Kidney (tissue), 14 donors: ENCODE results near the gene NR6A1. TPM values are rescaled to one million over a fixed set of nuclear protein-coding genes. Genes with fewer than 3 reads are reported as not detected.

ENCODE experiments used
- DNase-seq, 5 donors: peaks; one replicate each; pipeline ENCODE4 v3.0.0-alpha.2; 2013 to 2020
- FAIRE-seq: peaks from 2 replicates; lab custom pipeline; 2012; peaks lifted over from hg19 to GRCh38; lab: Jason Lieb, UNC
- H3K27ac ChIP-seq, 2 donors: one replicate each; pipeline ENCODE4 v1.7.0; 2013; ENCODE audit warnings: low read depth in 2 of 2, low read length in 2 of 2, inconsistent platforms in 1 of 2
- H3K27me3 ChIP-seq: one replicate; pipeline ENCODE4 v1.7.1; 2013; ENCODE audit warnings: low read length, inconsistent platforms; ENCODE audit not compliant: control insufficient read depth, insufficient read depth
- H3K36me3 ChIP-seq, 3 donors: one replicate each; pipeline versions ENCODE4 v1.7.0 to v1.7.1; 2013; ENCODE audit warnings: low read length in 3 of 3, control low read depth in 1 of 3, inconsistent platforms in 1 of 3; ENCODE audit not compliant: insufficient read depth in 3 of 3, control insufficient read depth in 2 of 3
- H3K4me1 ChIP-seq, 3 donors: one replicate each; pipeline versions ENCODE4 v1.7.0 to v1.7.1; 2013; ENCODE audit warnings: low read length in 3 of 3, inconsistent platforms in 1 of 3, low read depth in 1 of 3; ENCODE audit not compliant: control insufficient read depth in 2 of 3, insufficient read depth in 2 of 3
- H3K4me3 ChIP-seq, 3 donors: one replicate each; pipeline versions ENCODE4 v1.7.0 to v1.8.1; 2013; ENCODE audit warnings: low read length in 3 of 3, control low read depth in 1 of 3, inconsistent platforms in 1 of 3
- H3K9ac ChIP-seq, 3 donors: one replicate each; pipeline versions ENCODE4 v1.7.0 to v1.7.1; 2013; ENCODE audit warnings: low read length in 3 of 3, control low read depth in 1 of 3, inconsistent platforms in 1 of 3
- H3K9me3 ChIP-seq, 3 donors: one replicate each; pipeline versions ENCODE4 v1.7.0 to v1.7.1; 2013; ENCODE audit warnings: low read length in 3 of 3, control low read depth in 1 of 3, inconsistent platforms in 1 of 3; ENCODE audit not compliant: control insufficient read depth in 2 of 3, insufficient read depth in 1 of 3
- intact Hi-C: fragments of 100-400 bp; cut with DNase I; formaldehyde crosslinking; loops from one replicate; pipeline ENCODE4 v1.11.1; 2022
- polyA plus RNA-seq: library from polyadenylated mRNA; stranded (reverse); fragments of 350-450 nt; fragmentation: Illumina TruSeq; extraction: RNeasy Lipid Tissue Mini Kit (QIAGEN cat#74804); gene quantifications from one replicate; pipeline ENCODE4 v1.2.3, GENCODE V29; 2014; ENCODE audit warnings: low read depth, low replicate concordance; ENCODE audit not compliant: insufficient read depth
- total RNA-seq: library from RNA; stranded (reverse); fragmentation: NEBNext Ultra II Directional; extraction: Animal tissue kit (Norgen Biotek cat#: 25700); gene quantifications from one replicate; pipeline ENCODE4 v1.2.1, GENCODE V29; 2021
- TF ChIP-seq, protein P1 (sequence below): IDR thresholded peaks from 3 replicates; pipeline ENCODE4 v1.5.1; 2012; ENCODE audit warnings: mild to moderate bottlenecking, moderate library complexity, borderline replicate concordance; ENCODE audit not compliant: insufficient read depth; ENCODE audit errors: extremely low read depth
- donor health status: control.
- donor health status: control.
- donor health status: control.
- donor health status: control.
- donor health status: control.
- donor health status: DM: yes; HTN: yes; CAD: no.
- donor health status: Normal renal cell carcinoma (clear cell type).

Gene NR6A1
- total and polyA plus RNA-seq, 2 donors from 2014 or later: 1.2 to 3.5 TPM

DNA sequence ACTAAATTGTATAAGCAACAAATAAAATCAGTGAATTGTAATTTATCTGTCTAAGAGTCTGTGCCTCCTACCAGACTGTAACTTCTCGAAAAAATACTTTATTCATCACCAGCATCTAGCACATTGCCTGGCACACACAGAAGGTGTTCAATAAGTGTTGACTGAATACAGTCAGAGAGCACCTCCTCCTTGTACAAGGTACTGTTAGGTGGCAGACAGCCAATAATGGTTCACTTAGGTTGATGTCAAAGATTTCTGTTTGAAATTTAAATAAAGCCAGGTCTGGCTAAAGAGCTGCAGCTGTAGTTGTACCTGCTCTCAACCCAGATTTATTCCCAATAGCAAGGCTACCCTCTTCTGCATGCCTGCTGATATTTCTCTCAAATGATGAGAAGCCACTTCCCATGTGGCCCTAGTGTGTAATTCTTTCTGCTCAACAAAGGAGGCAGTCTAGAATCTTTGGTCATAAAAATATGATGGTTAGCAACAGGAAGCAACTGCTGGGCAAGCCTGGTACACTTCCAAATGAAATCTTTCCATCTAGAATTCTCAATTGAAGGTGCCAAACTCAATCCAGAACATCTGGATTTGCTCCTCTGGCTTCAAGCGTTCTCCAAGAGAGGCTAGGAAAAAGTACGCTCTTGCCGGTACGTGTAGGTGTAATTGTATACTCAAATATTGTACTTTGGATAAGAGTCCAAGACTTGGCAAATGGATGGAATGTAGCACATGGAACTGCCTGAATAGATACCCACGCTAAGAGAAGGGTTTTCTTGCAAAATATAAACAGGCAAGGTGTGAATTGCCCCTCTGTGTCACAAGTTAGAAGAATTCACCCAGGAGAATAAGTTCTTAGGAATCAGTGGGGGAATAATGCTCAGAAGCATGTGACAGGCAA lies 95.6 kb downstream of the NR6A1 start:
- Histone ChIP-seq H3K9me3 (no peaks in the 10 kb centered on the region), H3K36me3 (peaks cover 0 to 3% (median 0%) of the 10 kb centered on the region in 3 donors), H3K27me3 (no peaks in the 10 kb centered on the region), H3K27ac (no peak overlapping the region), H3K4me1 (no peaks in the 10 kb centered on the region), H3K9ac (no peak overlapping the region), H3K4me3 (no peak overlapping the region)
- DNase-seq (no peak), FAIRE-seq (no peak)
- TF ChIP-seq, protein P1, sequence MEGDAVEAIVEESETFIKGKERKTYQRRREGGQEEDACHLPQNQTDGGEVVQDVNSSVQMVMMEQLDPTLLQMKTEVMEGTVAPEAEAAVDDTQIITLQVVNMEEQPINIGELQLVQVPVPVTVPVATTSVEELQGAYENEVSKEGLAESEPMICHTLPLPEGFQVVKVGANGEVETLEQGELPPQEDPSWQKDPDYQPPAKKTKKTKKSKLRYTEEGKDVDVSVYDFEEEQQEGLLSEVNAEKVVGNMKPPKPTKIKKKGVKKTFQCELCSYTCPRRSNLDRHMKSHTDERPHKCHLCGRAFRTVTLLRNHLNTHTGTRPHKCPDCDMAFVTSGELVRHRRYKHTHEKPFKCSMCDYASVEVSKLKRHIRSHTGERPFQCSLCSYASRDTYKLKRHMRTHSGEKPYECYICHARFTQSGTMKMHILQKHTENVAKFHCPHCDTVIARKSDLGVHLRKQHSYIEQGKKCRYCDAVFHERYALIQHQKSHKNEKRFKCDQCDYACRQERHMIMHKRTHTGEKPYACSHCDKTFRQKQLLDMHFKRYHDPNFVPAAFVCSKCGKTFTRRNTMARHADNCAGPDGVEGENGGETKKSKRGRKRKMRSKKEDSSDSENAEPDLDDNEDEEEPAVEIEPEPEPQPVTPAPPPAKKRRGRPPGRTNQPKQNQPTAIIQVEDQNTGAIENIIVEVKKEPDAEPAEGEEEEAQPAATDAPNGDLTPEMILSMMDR: no peak
- intact Hi-C loops: no loop called here

DNA sequence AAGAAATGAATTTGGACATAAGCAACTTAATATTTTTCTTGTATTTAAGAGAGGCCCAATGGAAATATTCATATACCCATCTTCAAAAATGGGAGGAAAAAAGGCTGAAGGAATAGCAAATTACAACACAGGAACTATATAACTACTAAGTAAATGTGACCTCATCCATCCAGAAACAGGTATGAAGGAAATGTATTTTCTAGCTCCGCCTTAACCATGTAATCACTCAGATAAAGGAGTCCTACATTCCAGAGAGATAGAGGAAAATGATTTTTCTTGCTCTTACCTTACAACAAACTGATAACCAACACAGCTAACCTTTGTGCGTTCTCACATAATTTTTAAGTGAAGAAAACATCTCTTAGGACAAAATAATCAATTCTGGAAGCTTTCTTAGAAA lies 96.5 kb downstream of the NR6A1 start:
- Histone ChIP-seq H3K9me3 (no peaks in the 10 kb centered on the region), H3K36me3 (peaks cover 0 to 3% (median 0%) of the 10 kb centered on the region in 3 donors), H3K4me3 (no peak overlapping the region), H3K9ac (no peak overlapping the region), H3K27ac (no peak overlapping the region), H3K27me3 (no peaks in the 10 kb centered on the region), H3K4me1 (no peaks in the 10 kb centered on the region)
- FAIRE-seq (no peak), DNase-seq (no peak)
- intact Hi-C loops: no loop called here
- TF ChIP-seq, protein P1: no peak

DNA sequence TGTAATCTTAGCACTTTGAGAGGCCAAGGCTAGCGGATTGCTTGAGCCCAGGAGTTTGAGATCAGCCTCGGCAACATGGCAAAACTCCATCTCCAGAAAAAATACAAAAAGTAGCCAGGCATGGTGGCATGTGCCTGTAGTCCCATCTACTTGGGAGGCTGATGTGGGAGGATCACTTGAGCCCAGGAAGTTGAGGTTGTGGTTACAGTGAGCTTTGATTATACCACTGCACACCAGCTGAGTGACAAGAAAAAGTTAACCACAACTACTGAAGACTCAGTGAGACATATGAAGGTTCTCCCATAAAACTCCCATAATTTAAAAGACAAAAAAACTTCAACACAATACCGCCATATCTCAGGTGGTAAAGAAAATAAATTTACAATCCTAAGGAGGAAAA lies 98.0 kb downstream of the NR6A1 start:
- intact Hi-C loops: no loop called here
- no peak for DNase-seq
- no peak overlapping the region for H3K9ac ChIP-seq
- H3K9me3 ChIP-seq: no peaks in the 10 kb centered on the region
- peaks cover 0 to under 1% (median 0%) of the 10 kb centered on the region in 3 donors for H3K36me3 ChIP-seq
- H3K4me3 ChIP-seq: no peak overlapping the region
- H3K27me3 ChIP-seq: no peaks in the 10 kb centered on the region
- FAIRE-seq: no peak
- no peaks in the 10 kb centered on the region for H3K4me1 ChIP-seq
- H3K27ac ChIP-seq: no peak overlapping the region
- TF ChIP-seq, protein P1: no peak
